NCI-H1436 (cell line): ENCODE data around the gene PAGE3.
A peak's percentile ranks its signal among the peaks of the same experiment; 100 is the strongest.

ENCODE experiments used
- DNase-seq: peaks from one replicate; lab custom pipeline; 2025; lab: John Stamatoyannopoulos, UW

PAGE3 gene

GRCh38 chrX:55264816-55265215, at the start of gene PAGE3:
Gene PAGE3 (minus strand): TSS chrX:55264916. CDS start chrX:55263903, 1,013 bp downstream.
- DNase-seq, result no peak

- DNase-seq, result no peak
These were observed 47.9 kb upstream of the PAGE3 start for GRCh38 chrX:55312655-55313054.

GRCh38 chrX:55290963-55291362, 26.2 kb upstream of the PAGE3 start:
- DNase-seq, result no peak

GRCh38 chrX:55279832-55280231, 15.1 kb upstream of the PAGE3 start:
- DNase-seq, result no peak

- no peak for DNase-seq
These were observed 3.9 kb downstream of the PAGE3 start for GRCh38 chrX:55260806-55261205.

GRCh38 chrX:55253528-55253927, 11.2 kb downstream of the PAGE3 start:
- DNase-seq, result no peak

GRCh38 chrX:55240788-55241340, 23.9 kb downstream of the PAGE3 start:
- no peak for DNase-seq

GRCh38 chrX:55220119-55220794, 44.5 kb downstream of the PAGE3 start, which contains the start of gene PAGE5:
Gene PAGE5 (plus strand): TSS chrX:55220346. CDS start chrX:55221383, 1,037 bp downstream.
- DNase-seq, result no peak

- no peak for DNase-seq
These were observed 51.3 kb downstream of the PAGE3 start for GRCh38 chrX:55213381-55213780.

GRCh38 chrX:55210931-55211677, 53.6 kb downstream of the PAGE3 start:
- peak; percentile 1 for DNase-seq
